Trophoblast cell (in vitro differentiated cells and primary cell): Measurements from ENCODE around the gene PDF. TPM values are rescaled to one million over a fixed set of nuclear protein-coding genes. Genes with fewer than 3 reads are reported as not detected.

Experiments
- DNase-seq, 2 donors: peaks; one replicate each; pipeline ENCODE4 v3.0.0-alpha.2; 2016
- H2AFZ ChIP-seq: 2 replicates; pipeline ENCODE4 v1.6.1; 2013; ENCODE audit warnings: low read length, moderate library complexity, mild to moderate bottlenecking; ENCODE audit not compliant: insufficient read depth, poor library complexity
- H2AK5ac ChIP-seq: 2 replicates; pipeline ENCODE4 v1.6.1; 2013; ENCODE audit warnings: mild to moderate bottlenecking, low read length
- H2BK120ac ChIP-seq: 2 replicates; pipeline ENCODE4 v1.6.1; 2013; ENCODE audit warnings: low read length, mild to moderate bottlenecking, moderate library complexity; ENCODE audit not compliant: insufficient read depth, poor library complexity
- H2BK12ac ChIP-seq: 2 replicates; pipeline ENCODE4 v1.6.1; 2013; ENCODE audit warnings: mild to moderate bottlenecking, low read length, moderate library complexity
- H2BK5ac ChIP-seq: 2 replicates; pipeline ENCODE4 v1.6.1; 2013; ENCODE audit warnings: low read length, low read depth, moderate library complexity, mild to moderate bottlenecking; ENCODE audit not compliant: poor library complexity
- H3K14ac ChIP-seq: 2 replicates; pipeline ENCODE4 v1.6.1; 2013; ENCODE audit warnings: mild to moderate bottlenecking, low read length
- H3K18ac ChIP-seq: 2 replicates; pipeline ENCODE4 v1.6.1; 2013; ENCODE audit warnings: mild to moderate bottlenecking, low read length
- H3K23ac ChIP-seq: 2 replicates; pipeline ENCODE4 v1.6.1; 2013; ENCODE audit warnings: low read length
- H3K27ac ChIP-seq: 2 replicates; pipeline ENCODE4 v1.5.1; 2013; ENCODE audit warnings: low read depth, mild to moderate bottlenecking, inconsistent platforms, low read length, moderate library complexity
- H3K27me3 ChIP-seq: 2 replicates; pipeline ENCODE4 v1.6.1; 2013; ENCODE audit warnings: inconsistent platforms, mild to moderate bottlenecking, low read length, moderate library complexity; ENCODE audit not compliant: insufficient read depth
- H3K36me3 ChIP-seq, 2 experiments: 1 replicate in 1 of 2; 2 replicates in 1 of 2; pipeline ENCODE4 v1.6.1; 2013; ENCODE audit warnings: low read length in 2 of 2, mild to moderate bottlenecking in 2 of 2, moderate library complexity in 1 of 2; ENCODE audit not compliant: insufficient read depth in 2 of 2, control insufficient read depth in 1 of 2
- H3K4ac ChIP-seq: 2 replicates; pipeline ENCODE4 v1.6.1; 2013; ENCODE audit warnings: low read depth, mild to moderate bottlenecking, low read length, moderate library complexity
- H3K4me1 ChIP-seq, 2 experiments: 1 replicate in 1 of 2; 2 replicates in 1 of 2; pipeline ENCODE4 v1.6.1; 2013; ENCODE audit warnings: low read length in 2 of 2, mild to moderate bottlenecking in 2 of 2, moderate library complexity in 1 of 2; ENCODE audit not compliant: insufficient read depth in 2 of 2, control insufficient read depth in 1 of 2
- H3K4me2 ChIP-seq: 2 replicates; pipeline ENCODE4 v1.6.1; 2013; ENCODE audit warnings: inconsistent platforms, mild to moderate bottlenecking, low read length, moderate library complexity
- H3K4me3 ChIP-seq: 2 replicates; pipeline ENCODE4 v1.5.1; 2013; ENCODE audit warnings: mild to moderate bottlenecking, low read depth, low read length, inconsistent platforms
- H3K79me1 ChIP-seq: one replicate; pipeline ENCODE4 v1.6.1; 2013; ENCODE audit warnings: low read length
- H3K79me2 ChIP-seq: 2 replicates; pipeline ENCODE4 v1.6.1; 2013; ENCODE audit warnings: low read length, mild to moderate bottlenecking; ENCODE audit not compliant: control insufficient read depth, insufficient read depth, poor library complexity
- H3K9ac ChIP-seq: 2 replicates; pipeline ENCODE4 v1.6.1; 2013; ENCODE audit warnings: mild to moderate bottlenecking, low read length
- H3K9me3 ChIP-seq: 2 replicates; pipeline ENCODE4 v1.6.1; 2013; ENCODE audit warnings: low read depth, mild to moderate bottlenecking, control low read depth, inconsistent platforms, low read length; ENCODE audit not compliant: insufficient read depth
- H4K12ac ChIP-seq: 2 replicates; pipeline ENCODE4 v1.6.1; 2013; ENCODE audit warnings: low read depth, mild to moderate bottlenecking, low read length, moderate library complexity
- H4K8ac ChIP-seq: 2 replicates; pipeline ENCODE4 v1.6.1; 2013; ENCODE audit warnings: low read depth, mild to moderate bottlenecking, low read length, moderate library complexity
- H4K91ac ChIP-seq: one replicate; pipeline ENCODE4 v1.6.1; 2013; ENCODE audit warnings: low read depth, mild to moderate bottlenecking, low read length, moderate library complexity
- WGBS: extraction: QIAGEN DNeasy Blood & Tissue Kit; methylation state at CpG from one replicate; pipeline ENCODE4 v1.1.7; 2013; ENCODE audit warnings: missing lambda C conversion rate; ENCODE audit not compliant: insufficient read length, insufficient coverage; ENCODE audit errors: extremely low coverage; 5-methylcytosine and 5-hydroxymethylcytosine counted together
- polyA plus RNA-seq: library from polyadenylated mRNA; stranded (reverse); fragments of 200-250 nt; gene quantifications from 2 replicates; pipeline ENCODE4 v1.2.3, GENCODE V29; 2013

Gene PDF
- 9.9 and 10.6 TPM in 2 replicates for polyA plus RNA-seq

- H2BK12ac ChIP-seq = no peak within 1 kb of the TSS
- H2BK5ac ChIP-seq = peak within 1 kb of the TSS; percentile 94
- peaks cover 8 to 12% of the 10 kb centered on the region in 2 experiments for H3K4me1 ChIP-seq
- H3K79me2 ChIP-seq = peaks cover 16% of the 10 kb centered on the region
- H3K4me3 ChIP-seq = peak within 1 kb of the TSS; percentile 100
- peak within 1 kb of the TSS; percentile 95 for H3K27ac ChIP-seq
- H3K36me3 ChIP-seq = peaks cover 47 to 51% of the 10 kb centered on the region in 2 experiments
- H2AFZ ChIP-seq = peak within 1 kb of the TSS; percentile 93
- H3K23ac ChIP-seq = peak within 1 kb of the TSS; percentile 66
- no CpG with 5 or more reads among the region's 93 CpGs for WGBS
- peak within 1 kb of the TSS; percentile 98 for H3K9ac ChIP-seq
- H4K91ac ChIP-seq = peak within 1 kb of the TSS; percentile 97
- H3K4me2 ChIP-seq = peak within 1 kb of the TSS; percentile 98
- peak; percentile 89 to 91 for DNase-seq
- H3K9me3 ChIP-seq = no peaks in the 10 kb centered on the region
- H3K4ac ChIP-seq = peak within 1 kb of the TSS; percentile 89
- no peaks in the 10 kb centered on the region for H3K27me3 ChIP-seq
- peak within 1 kb of the TSS; percentile 98 for H4K12ac ChIP-seq
- H2AK5ac ChIP-seq = peak within 1 kb of the TSS; percentile 97
- peaks cover 12% of the 10 kb centered on the region for H3K79me1 ChIP-seq
- peak within 1 kb of the TSS; percentile 98 for H3K14ac ChIP-seq
- peak within 1 kb of the TSS; percentile 91 for H2BK120ac ChIP-seq
- peak within 1 kb of the TSS; percentile 100 for H4K8ac ChIP-seq
- peak within 1 kb of the TSS; percentile 96 for H3K18ac ChIP-seq
Observed at GRCh38 chr16:69330286-69331109, at the start of gene PDF. Gene PDF (minus strand): TSS chr16:69330588. CDS start chr16:69330570, 18 bp downstream.

- Histone ChIP-seq H4K91ac (no peak overlapping the region), H4K12ac (no peak overlapping the region), H3K4me2 (no peak overlapping the region), H3K4me3 (no peak overlapping the region), H3K23ac (no peak overlapping the region), H2BK12ac (no peak overlapping the region), H3K36me3 (peaks cover 20 to 22% of the 10 kb centered on the region in 2 experiments), H2BK5ac (no peak overlapping the region), H3K79me1 (no peaks in the 10 kb centered on the region), H3K9me3 (no peaks in the 10 kb centered on the region), H3K4ac (no peak overlapping the region), H2AFZ (no peak overlapping the region), H3K9ac (no peak overlapping the region), H2AK5ac (no peak overlapping the region), H2BK120ac (no peak overlapping the region), H4K8ac (no peak overlapping the region), H3K18ac (no peak overlapping the region), H3K4me1 (no peaks in the 10 kb centered on the region), H3K14ac (no peak overlapping the region), H3K27me3 (no peaks in the 10 kb centered on the region), H3K79me2 (no peaks in the 10 kb centered on the region), H3K27ac (no peak overlapping the region)
- no peak for DNase-seq
- WGBS = no CpG with 5 or more reads among the region's 1 CpG
Observed at GRCh38 chr16:69378760-69379159, 48.4 kb upstream of the PDF start.

GRCh38 chr16:69378036-69378435 is 47.6 kb upstream of the PDF start:
- Histone ChIP-seq H3K4ac (no peak overlapping the region), H2AK5ac (no peak overlapping the region), H4K12ac (no peak overlapping the region), H4K91ac (no peak overlapping the region), H2BK12ac (no peak overlapping the region), H3K4me1 (no peaks in the 10 kb centered on the region), H3K18ac (no peak overlapping the region), H3K4me2 (no peak overlapping the region), H3K79me2 (no peaks in the 10 kb centered on the region), H4K8ac (no peak overlapping the region), H3K14ac (no peak overlapping the region), H3K27ac (no peak overlapping the region), H3K9me3 (no peaks in the 10 kb centered on the region), H2AFZ (no peak overlapping the region), H2BK120ac (no peak overlapping the region), H3K79me1 (no peaks in the 10 kb centered on the region), H3K4me3 (no peak overlapping the region), H2BK5ac (no peak overlapping the region), H3K36me3 (peaks cover 23 to 25% of the 10 kb centered on the region in 2 experiments), H3K27me3 (no peaks in the 10 kb centered on the region), H3K23ac (no peak overlapping the region), H3K9ac (no peak overlapping the region)
- WGBS = no CpG with 5 or more reads among the region's 1 CpG
- no peak for DNase-seq

GRCh38 chr16:69376393-69377059 is 46.1 kb upstream of the PDF start:
- no peak for DNase-seq
- WGBS = no CpG with 5 or more reads among the region's 10 CpGs
- H3K4me3 ChIP-seq = no peak overlapping the region

More at GRCh38 chr16:69376393-69377059, 46.1 kb upstream of the PDF start:
- Histone ChIP-seq H2BK120ac (no peak overlapping the region), H3K23ac (no peak overlapping the region), H4K91ac (no peak overlapping the region), H3K14ac (no peak overlapping the region), H3K4me2 (no peak overlapping the region), H3K4ac (no peak overlapping the region), H4K8ac (no peak overlapping the region), H3K9me3 (no peaks in the 10 kb centered on the region), H2BK12ac (no peak overlapping the region), H3K9ac (no peak overlapping the region), H3K27me3 (no peaks in the 10 kb centered on the region), H2BK5ac (no peak overlapping the region), H3K4me1 (no peaks in the 10 kb centered on the region), H3K79me1 (no peaks in the 10 kb centered on the region), H3K79me2 (no peaks in the 10 kb centered on the region), H3K27ac (no peak overlapping the region), H4K12ac (no peak overlapping the region), H3K18ac (no peak overlapping the region), H3K36me3 (peaks cover 21 to 24% of the 10 kb centered on the region in 2 experiments), H2AK5ac (no peak overlapping the region), H2AFZ (no peak overlapping the region)
